B cell (primary cell): ENCODE measurements around the gene CCDC107. TPM values are rescaled to one million over a fixed set of nuclear protein-coding genes. Genes with fewer than 3 reads are reported as not detected.
A peak's percentile ranks its signal among the peaks of the same experiment; 100 is the strongest.

ENCODE experiments used
- ATAC-seq: fragments of 200-7000 bp; cut with Tn5 transposase; one replicate; pipeline ENCODE4 v1.10.0; 2021; ENCODE audit warnings: low read depth, mild to moderate bottlenecking, moderate number of reproducible peaks, moderate library complexity
- CTCF ChIA-PET: fragments of 350-600 bp; sonication (Branson Sonifier 250); formaldehyde crosslinking; loops from one replicate; lab custom pipeline; 2021; ENCODE audit warnings: antibody characterized with exemption, inconsistent platforms; lab: Charles Lee
- POLR2A ChIA-PET: fragments of 350-600 bp; sonication (Branson Sonifier 250); formaldehyde crosslinking; loops from one replicate; lab custom pipeline; 2021; ENCODE audit warnings: antibody characterized with exemption; lab: Charles Lee
- DNase-seq: peaks from one replicate; pipeline ENCODE4 v3.0.0; 2013
- H2AFZ ChIP-seq: 2 replicates; pipeline ENCODE4 v1.6.1; 2012; ENCODE audit warnings: mild to moderate bottlenecking, low read depth, low read length; ENCODE audit not compliant: insufficient read depth, poor library complexity, severe bottlenecking
- H3K27ac ChIP-seq, 2 donors: 1 replicate in 1 of 2; 2 replicates in 1 of 2; pipeline ENCODE4 v1.5.1; 2012 to 2013; ENCODE audit warnings: low read length in 2 of 2, mild to moderate bottlenecking in 2 of 2, moderate library complexity in 1 of 2
- H3K27me3 ChIP-seq, 4 experiments: fragments of 200-600 bp in 1 of 4; sonication (generic) in 1 of 4; replicated peaks in 1 of 4; 1 replicate in 2 of 4; 2 replicates in 2 of 4; pipeline versions ENCODE4 v1.6.1 to v1.7.0; 2013 to 2016; ENCODE audit warnings: low read length in 3 of 4, mild to moderate bottlenecking in 2 of 4, mixed read lengths in 1 of 4, moderate library complexity in 1 of 4; ENCODE audit not compliant: insufficient read depth in 4 of 4, control insufficient read depth in 3 of 4; ENCODE audit errors: control extremely low read depth in 1 of 4
- H3K36me3 ChIP-seq, 2 experiments: replicated peaks in 1 of 2; 1 replicate in 1 of 2; 2 replicates in 1 of 2; pipeline versions ENCODE4 v1.6.1 to v1.7.1; 2013; ENCODE audit warnings: low read length in 1 of 2; ENCODE audit not compliant: insufficient read depth in 2 of 2, control insufficient read depth in 1 of 2; ENCODE audit errors: control extremely low read depth in 1 of 2, extremely low read depth in 1 of 2
- H3K4me1 ChIP-seq, 2 donors: fragments of 200-600 bp in 1 of 2; sonication (generic) in 1 of 2; 1 replicate in 1 of 2; 2 replicates in 1 of 2; pipeline versions ENCODE4 v1.5.1 to v1.6.1; 2013 to 2017; ENCODE audit warnings: low read length in 2 of 2; ENCODE audit not compliant: control insufficient read depth in 2 of 2, insufficient read depth in 2 of 2
- H3K4me2 ChIP-seq: replicated peaks from 2 replicates; pipeline ENCODE3; 2012; ENCODE audit warnings: mild to moderate bottlenecking, low read depth, low read length; ENCODE audit not compliant: poor library complexity, severe bottlenecking
- H3K4me3 ChIP-seq, 5 experiments: fragments of 200-600 bp in 1 of 5; sonication (generic) in 1 of 5; 1 replicate in 3 of 5; 2 replicates in 2 of 5; pipeline versions ENCODE4 v1.5.1 to v1.7.0; 2011 to 2016; ENCODE audit warnings: low read length in 4 of 5, mild to moderate bottlenecking in 4 of 5, low read depth in 2 of 5, control low read depth in 1 of 5, moderate library complexity in 1 of 5; ENCODE audit not compliant: insufficient read depth in 1 of 5; ENCODE audit errors: control extremely low read depth in 1 of 5, extremely low read depth in 1 of 5
- H3K79me2 ChIP-seq: fragments of 200-600 bp; sonication (generic); one replicate; pipeline ENCODE4 v1.6.0; 2016; ENCODE audit warnings: low read length; ENCODE audit not compliant: control insufficient read depth, insufficient read depth
- H3K9ac ChIP-seq: fragments of 200-600 bp; sonication (generic); 2 replicates; pipeline ENCODE4 v1.6.1; 2017; ENCODE audit warnings: mild to moderate bottlenecking, low read length, moderate library complexity
- H3K9me3 ChIP-seq, 3 donors: one replicate each; pipeline versions ENCODE4 v1.6.1 to v1.7.1; 2013; ENCODE audit warnings: low read length in 2 of 3; ENCODE audit not compliant: control insufficient read depth in 2 of 3, insufficient read depth in 1 of 3; ENCODE audit errors: control extremely low read depth in 1 of 3
- H4K20me1 ChIP-seq: 2 replicates; pipeline ENCODE4 v1.6.0; 2012; ENCODE audit warnings: mild to moderate bottlenecking, low read length; ENCODE audit not compliant: insufficient read depth, control insufficient read depth, poor library complexity, severe bottlenecking
- H3K27ac Mint-ChIP-seq: one replicate; pipeline ENCODE4 v1.8.0; 2021; ENCODE audit warnings: mixed read lengths
- H3K27me3 Mint-ChIP-seq: one replicate; pipeline ENCODE4 v1.8.0; 2021; ENCODE audit warnings: mixed read lengths
- H3K4me1 Mint-ChIP-seq: one replicate; pipeline ENCODE4 v1.8.0; 2021; ENCODE audit warnings: mixed read lengths
- H3K4me3 Mint-ChIP-seq: one replicate; pipeline ENCODE4 v1.8.0; 2021; ENCODE audit warnings: mixed read lengths
- H3K9me3 Mint-ChIP-seq: one replicate; pipeline ENCODE4 v1.8.0; 2022; ENCODE audit warnings: mixed read lengths; ENCODE audit not compliant: insufficient read depth
- EZH2 ChIP-seq: IDR thresholded peaks from 2 replicates; pipeline ENCODE4 v1.6.1; 2012; ENCODE audit warnings: borderline replicate concordance, low read depth, mild to moderate bottlenecking, moderate library complexity, low read length; ENCODE audit not compliant: insufficient read depth, poor library complexity, severe bottlenecking
- WGBS: methylation state at CpG from one replicate; pipeline ENCODE4 v1.1.5; 2013; ENCODE audit warnings: missing lambda C conversion rate; ENCODE audit not compliant: insufficient coverage; 5-methylcytosine and 5-hydroxymethylcytosine counted together
- intact Hi-C: fragments of 100-400 bp; cut with micrococcal nuclease; formaldehyde crosslinking; loops from one replicate; pipeline ENCODE4 v1.10.0; 2022
- polyA plus RNA-seq: library from polyadenylated mRNA; depleted of rRNA; stranded (reverse); fragments of >200 nt; gene quantifications from 2 replicates; pipeline ENCODE4 v1.2.3, GENCODE V29; 2012
- total RNA-seq, 2 donors: library from RNA; stranded (reverse); fragments of 120-200 nt in 1 of 2; gene quantifications; 1 replicate in 1 of 2; 2 replicates in 1 of 2; pipeline versions ENCODE4 v1.2.3 to v1.2.4, GENCODE V29; 2013 to 2022
- TF ChIP-seq, protein P1 (sequence below): fragments of 200-600 bp; IDR thresholded peaks from one replicate; pipeline ENCODE4 v1.8.0; 2022; ENCODE audit warnings: antibody characterized with exemption, mild to moderate bottlenecking

Gene CCDC107
- total and polyA plus RNA-seq, 2 donors (not counting 1 experiment from before 2014, with no cell fraction given) = 22.5 to 33.8 TPM

DNA sequence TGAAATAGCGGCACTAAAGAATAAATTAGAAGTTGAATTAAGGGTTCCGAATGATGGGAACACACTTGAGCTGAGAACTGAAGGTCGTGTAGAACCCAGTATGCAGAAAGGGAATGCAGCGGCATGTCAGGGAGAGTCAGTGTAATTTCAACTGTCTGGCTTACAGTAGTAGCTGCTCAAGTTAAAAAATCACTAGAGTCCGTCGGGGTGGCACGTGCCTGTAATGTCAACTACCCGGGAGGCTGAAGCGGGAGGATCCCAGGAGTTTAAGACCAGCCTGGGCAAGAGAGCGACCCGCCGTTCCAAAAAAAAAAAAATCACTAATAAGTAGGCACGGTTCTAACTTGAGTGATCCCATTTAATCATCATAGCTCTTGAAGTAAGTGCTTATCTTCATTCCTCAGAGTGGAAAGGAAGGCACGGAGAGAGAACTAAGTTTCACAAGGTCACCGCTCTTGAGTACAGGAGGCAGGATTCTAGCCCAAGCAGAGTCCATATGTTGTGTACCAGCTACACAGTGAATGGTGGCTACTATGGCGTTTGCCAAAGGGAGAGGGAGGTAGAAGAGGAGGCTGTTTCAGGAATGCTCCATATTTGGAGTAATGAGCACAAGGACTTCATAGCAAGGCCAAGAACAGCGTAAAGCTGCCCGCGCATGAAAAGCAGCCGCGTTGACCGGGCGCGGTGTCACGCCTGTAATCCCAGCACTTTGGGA, 1.1 kb upstream of the CCDC107 start:
- Histone ChIP-seq H3K9me3 (peaks cover 0 to 3% (median 0%) of the 10 kb centered on the region in 3 donors), H3K4me1 (peaks cover 32 to 58% of the 10 kb centered on the region in 2 donors), H3K36me3 (peaks cover 0 to 14% of the 10 kb centered on the region in 2 experiments), H3K79me2 (peaks cover 26% of the 10 kb centered on the region), H3K27ac (peak overlapping the region; percentile 99 to 100), H3K9ac (peak overlapping the region; percentile 84), H2AFZ (peak overlapping the region; percentile 86), H4K20me1 (no peaks in the 10 kb centered on the region), H3K4me3 (peak overlapping the region; percentile 50 to 93 (median 87)), H3K4me2 (peak overlapping the region; percentile 91), H3K27me3 (no peaks in the 10 kb centered on the region)
- Mint-ChIP-seq H3K9me3 (no peaks in the 10 kb centered on the region), H3K4me1 (peaks cover 64% of the 10 kb centered on the region), H3K4me3 (peak overlapping the region; percentile 94), H3K27ac (peak overlapping the region; percentile 97), H3K27me3 (no peaks in the 10 kb centered on the region)
- TF ChIP-seq EZH2 = no peak
- TF ChIP-seq, protein P1, sequence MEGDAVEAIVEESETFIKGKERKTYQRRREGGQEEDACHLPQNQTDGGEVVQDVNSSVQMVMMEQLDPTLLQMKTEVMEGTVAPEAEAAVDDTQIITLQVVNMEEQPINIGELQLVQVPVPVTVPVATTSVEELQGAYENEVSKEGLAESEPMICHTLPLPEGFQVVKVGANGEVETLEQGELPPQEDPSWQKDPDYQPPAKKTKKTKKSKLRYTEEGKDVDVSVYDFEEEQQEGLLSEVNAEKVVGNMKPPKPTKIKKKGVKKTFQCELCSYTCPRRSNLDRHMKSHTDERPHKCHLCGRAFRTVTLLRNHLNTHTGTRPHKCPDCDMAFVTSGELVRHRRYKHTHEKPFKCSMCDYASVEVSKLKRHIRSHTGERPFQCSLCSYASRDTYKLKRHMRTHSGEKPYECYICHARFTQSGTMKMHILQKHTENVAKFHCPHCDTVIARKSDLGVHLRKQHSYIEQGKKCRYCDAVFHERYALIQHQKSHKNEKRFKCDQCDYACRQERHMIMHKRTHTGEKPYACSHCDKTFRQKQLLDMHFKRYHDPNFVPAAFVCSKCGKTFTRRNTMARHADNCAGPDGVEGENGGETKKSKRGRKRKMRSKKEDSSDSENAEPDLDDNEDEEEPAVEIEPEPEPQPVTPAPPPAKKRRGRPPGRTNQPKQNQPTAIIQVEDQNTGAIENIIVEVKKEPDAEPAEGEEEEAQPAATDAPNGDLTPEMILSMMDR = no peak
- ATAC-seq (no peak), DNase-seq (no peak)
- intact Hi-C loops = loop anchor here (5.0 kb wide), 3 partner anchors 170 to 540 kb away; partner anchors contain the start of genes ATOSB, FAM221B and TMEM8B
- POLR2A ChIA-PET = interaction anchor here (0.7 to 4.6 kb wide), 14 partner anchors 9 to 577 kb away, joined by 3 to 62 read pairs (median 7); partner anchors contain the start of genes CD72, CREB3, FANCG and GBA2
- CTCF ChIA-PET = interaction anchor here (0.7 to 15.0 kb wide), 18 partner anchors 9 to 225 kb away, joined by 3 to 268 read pairs (median 7); partner anchors contain the start of genes CD72, CREB3, SIT1 and TESK1
- 38% methylated on average over 21 of the region's 25 CpGs for WGBS
